IMR-90 (cell line): ENCODE data around the gene RAPGEF3. TPM values are rescaled to one million over a fixed set of nuclear protein-coding genes. Genes with fewer than 3 reads are reported as not detected.

Experiments
- ATAC-seq: fragments of 200-7000 bp; cut with Tn5 transposase; 2 replicates; pipeline ENCODE4 v1.9.1; 2020; ENCODE audit warnings: low read depth, mild to moderate bottlenecking, moderate library complexity
- BruUV-seq: library from RNA; stranded (reverse); fragments of 400-500 nt; replicated peaks from 2 replicates; lab custom pipeline; 2021; lab: Mats Ljungman, UMichigan
- CTCF ChIA-PET: fragments of 300-600 bp; formaldehyde crosslinking; extraction: SDS; loops from one replicate; lab custom pipeline; 2021; ENCODE audit warnings: antibody characterized with exemption; lab: Yijun Ruan, JAX
- POLR2A ChIA-PET: fragments of 300-600 bp; sonication (Branson Sonifier 250); formaldehyde crosslinking; loops from one replicate; lab custom pipeline; 2022; ENCODE audit warnings: antibody characterized with exemption; ENCODE audit not compliant: unreplicated experiment; lab: Charles Lee
- DNase-seq: peaks from one replicate; pipeline ENCODE4 v3.0.0; 2013
- H2AFZ ChIP-seq: replicated peaks from 2 replicates; pipeline ENCODE3; 2013; ENCODE audit warnings: low read length, mild to moderate bottlenecking; ENCODE audit not compliant: poor library complexity
- H2AK5ac ChIP-seq: 2 replicates; pipeline ENCODE4 v1.6.1; 2013; ENCODE audit warnings: low read depth, low read length, inconsistent platforms
- H2AK9ac ChIP-seq: replicated peaks from 2 replicates; pipeline ENCODE3; 2013; ENCODE audit warnings: mild to moderate bottlenecking, low read depth, low read length, moderate library complexity; ENCODE audit not compliant: poor library complexity
- H2BK120ac ChIP-seq: 2 replicates; pipeline ENCODE4 v1.6.1; 2013; ENCODE audit warnings: low read depth, low read length, inconsistent platforms
- H2BK15ac ChIP-seq: 3 replicates; pipeline ENCODE4 v1.6.1; 2013; ENCODE audit warnings: low read depth, low read length, inconsistent platforms
- H2BK20ac ChIP-seq: 2 replicates; pipeline ENCODE4 v1.6.1; 2013; ENCODE audit warnings: low read depth, mild to moderate bottlenecking, inconsistent platforms, low read length, moderate library complexity
- H2BK5ac ChIP-seq: 2 replicates; pipeline ENCODE4 v1.6.1; 2013; ENCODE audit warnings: mild to moderate bottlenecking, low read depth, low read length, inconsistent platforms; ENCODE audit not compliant: poor library complexity, severe bottlenecking
- H3K14ac ChIP-seq: replicated peaks from 2 replicates; pipeline ENCODE4 v1.6.1; 2013; ENCODE audit warnings: low read depth, low read length, inconsistent platforms
- H3K18ac ChIP-seq: 2 replicates; pipeline ENCODE4 v1.6.1; 2013; ENCODE audit warnings: low read depth, low read length, control low read depth
- H3K23ac ChIP-seq: 2 replicates; pipeline ENCODE4 v1.6.1; 2013; ENCODE audit warnings: low read depth, low read length, inconsistent platforms
- H3K27ac ChIP-seq: 2 replicates; pipeline ENCODE4 v1.5.1; 2013; ENCODE audit warnings: mild to moderate bottlenecking, control low read depth, low read length; ENCODE audit not compliant: insufficient read depth
- H3K27me3 ChIP-seq: 2 replicates; pipeline ENCODE4 v1.6.1; 2013; ENCODE audit warnings: low read length; ENCODE audit not compliant: control insufficient read depth, insufficient read depth
- H3K36me3 ChIP-seq: 2 replicates; pipeline ENCODE4 v1.6.1; 2013; ENCODE audit warnings: low read length, mixed read lengths; ENCODE audit not compliant: control insufficient read depth, insufficient read depth
- H3K4ac ChIP-seq: 2 replicates; pipeline ENCODE4 v1.6.1; 2013; ENCODE audit warnings: low read depth, low read length, inconsistent platforms
- H3K4me1 ChIP-seq: 2 replicates; pipeline ENCODE4 v1.6.1; 2013; ENCODE audit warnings: low read length, mixed read lengths; ENCODE audit not compliant: control insufficient read depth, insufficient read depth
- H3K4me2 ChIP-seq: 2 replicates; pipeline ENCODE4 v1.6.1; 2013; ENCODE audit warnings: low read depth, mild to moderate bottlenecking, control low read depth, low read length, moderate library complexity
- H3K4me3 ChIP-seq: 2 replicates; pipeline ENCODE4 v1.5.1; 2013; ENCODE audit warnings: low read depth, mild to moderate bottlenecking, control low read depth, low read length, moderate library complexity; ENCODE audit not compliant: insufficient read depth
- H3K56ac ChIP-seq: 2 replicates; pipeline ENCODE4 v1.6.1; 2013; ENCODE audit warnings: low read length, inconsistent platforms; ENCODE audit not compliant: insufficient read depth; ENCODE audit errors: extremely low read depth
- H3K79me1 ChIP-seq, 2 experiments: 2 replicates each; pipeline ENCODE4 v1.6.1; 2013; ENCODE audit warnings: low read length in 2 of 2, inconsistent platforms in 1 of 2, low read depth in 1 of 2
- H3K9ac ChIP-seq: 2 replicates; pipeline ENCODE4 v1.6.1; 2013; ENCODE audit warnings: low read depth, low read length, control low read depth
- H3K9me1 ChIP-seq: 2 replicates; pipeline ENCODE4 v1.6.1; 2013; ENCODE audit warnings: low read length, inconsistent platforms; ENCODE audit not compliant: insufficient read depth
- H3K9me3 ChIP-seq: 2 replicates; pipeline ENCODE4 v1.6.1; 2013; ENCODE audit warnings: low read length; ENCODE audit not compliant: control insufficient read depth, insufficient read depth
- H4K20me1 ChIP-seq: 2 replicates; pipeline ENCODE4 v1.6.1; 2013; ENCODE audit warnings: low read length, inconsistent platforms; ENCODE audit not compliant: insufficient read depth
- H4K5ac ChIP-seq: 2 replicates; pipeline ENCODE4 v1.6.1; 2013; ENCODE audit warnings: mild to moderate bottlenecking, low read depth, low read length, control low read depth
- H4K8ac ChIP-seq, 2 experiments: 2 replicates each; pipeline ENCODE4 v1.6.1; 2013; ENCODE audit warnings: low read depth in 2 of 2, low read length in 2 of 2, control low read depth in 1 of 2, inconsistent platforms in 1 of 2
- H4K91ac ChIP-seq: 2 replicates; pipeline ENCODE4 v1.6.1; 2013; ENCODE audit warnings: low read depth, low read length, inconsistent platforms; ENCODE audit not compliant: insufficient read depth
- NFE2L2 ChIP-seq: fragments of 150-350 bp; IDR thresholded peaks from 2 replicates; pipeline ENCODE4 v1.6.1; 2016; ENCODE audit warnings: low read depth, mild to moderate bottlenecking, low read length
- RAD21 ChIP-seq: IDR thresholded peaks from 2 replicates; pipeline ENCODE4 v1.6.1; 2012; ENCODE audit warnings: low read length, improper control_type of control experiment
- RFX5 ChIP-seq: IDR thresholded peaks from 2 replicates; pipeline ENCODE4 v1.8.0; 2012; ENCODE audit warnings: low read depth, mild to moderate bottlenecking, low read length, moderate library complexity
- SMC3 ChIP-seq: fragments of 150-350 bp; IDR thresholded peaks from 2 replicates; pipeline ENCODE4 v1.6.1; 2016; ENCODE audit warnings: low read depth, mild to moderate bottlenecking, antibody characterized with exemption, low read length, moderate library complexity
- WGBS, 2 experiments: methylation state at CpG; one replicate each; pipeline versions ENCODE4 v1.1.5 to v1.1.7; 2013; ENCODE audit warnings: missing lambda C conversion rate in 2 of 2; ENCODE audit not compliant: insufficient read length in 1 of 2; ENCODE audit errors: extremely low coverage in 2 of 2; 5-methylcytosine and 5-hydroxymethylcytosine counted together
- dilution Hi-C: fragments of 300-500 bp; cut with HindIII; formaldehyde crosslinking; loops from one replicate; pipeline ENCODE4 v1.14.3; 2018; ENCODE audit warnings: low sequenced_read_pairs; ENCODE audit not compliant: unreplicated experiment
- in situ Hi-C: fragments of 300-500 bp; cut with MboI; formaldehyde crosslinking; loops from 3 replicates; pipeline ENCODE4 v1.14.3; 2019; ENCODE audit warnings: low sequenced_read_pairs, inconsistent platforms, mixed read lengths
- intact Hi-C: fragments of 100-400 bp; cut with micrococcal nuclease; formaldehyde crosslinking; loops from 2 replicates; pipeline ENCODE4 v1.10.0; 2022
- polyA plus RNA-seq, 3 experiments: library from polyadenylated mRNA; depleted of rRNA; stranded (reverse); fragments of >200 nt; gene quantifications; 2 replicates each; pipeline ENCODE4 v1.2.3, GENCODE V29; 2012; ENCODE audit warnings: low replicate concordance in 1 of 3
- total RNA-seq: library from RNA; depleted of rRNA; stranded (reverse); fragments of >200 nt; gene quantifications from 2 replicates; pipeline ENCODE4 v1.2.3, GENCODE V29; 2012
- TF ChIP-seq, protein P1 (sequence below): conservative IDR thresholded peaks from 2 replicates; pipeline ENCODE4 v1.5.1; 2012; ENCODE audit warnings: mild to moderate bottlenecking, low read depth, low read length, improper control_type of control experiment

RAPGEF3 gene
- total and polyA plus RNA-seq, 2 of the 4 experiments (the other 2 are of a cell fraction) = 1.3 to 2.0 TPM

DNA sequence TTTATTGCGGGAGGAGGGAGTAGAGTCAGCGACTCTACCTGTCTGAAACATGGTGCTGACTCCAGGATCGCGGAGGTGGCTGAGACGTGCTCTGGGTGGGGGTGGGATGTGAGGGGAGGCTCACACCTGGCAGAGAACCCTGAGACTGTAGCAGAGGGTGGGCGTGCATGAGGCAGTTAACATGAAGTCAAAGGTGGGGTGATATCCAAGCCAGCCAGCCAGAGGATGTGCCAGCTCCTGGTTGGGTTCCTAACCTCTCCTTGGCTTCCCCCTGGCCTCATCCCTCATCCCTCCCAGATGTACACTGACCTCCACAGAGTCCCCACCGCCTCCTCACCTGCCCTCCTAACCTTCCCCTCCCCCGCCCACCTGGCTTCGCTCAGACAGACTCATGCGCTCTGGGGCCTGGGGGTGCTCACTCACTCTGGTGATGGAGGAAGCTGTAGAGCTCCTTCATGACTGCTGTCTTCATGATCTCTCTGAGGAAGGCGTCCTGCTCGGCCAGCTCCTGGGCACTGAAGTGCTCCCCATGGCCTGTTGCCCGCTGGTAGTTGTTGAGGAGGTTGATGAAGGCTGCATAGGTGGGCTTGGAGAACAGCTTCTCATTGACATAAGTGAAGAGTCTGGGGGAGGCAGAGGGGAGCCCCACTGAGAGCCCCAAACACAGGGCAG is 42.7 kb downstream of the RAPGEF3 start (continued):
- TF ChIP-seq NFE2L2 = no peak

DNA sequence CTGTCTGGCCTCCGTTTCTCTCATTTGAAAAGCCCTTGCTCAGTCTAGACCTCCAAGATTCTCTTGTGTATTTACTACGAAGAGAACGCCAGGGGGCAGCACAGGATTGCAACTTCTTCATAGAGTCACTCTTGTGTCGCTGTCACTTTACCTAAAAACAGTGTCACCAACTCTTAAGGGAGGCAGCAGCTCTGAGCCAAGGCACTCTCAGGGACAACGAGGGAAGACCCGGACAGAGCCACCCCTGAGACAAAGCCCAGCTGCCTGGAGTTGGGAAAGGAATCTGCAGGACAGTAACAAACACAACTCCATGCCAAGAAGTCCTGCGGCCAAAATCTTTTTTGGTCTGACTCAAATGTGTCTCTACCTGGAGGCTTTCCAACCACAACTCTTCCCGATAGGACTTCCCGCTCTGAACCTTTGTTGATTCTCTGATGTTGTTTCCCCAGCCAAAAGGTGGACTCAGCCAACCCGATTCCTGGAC is 43.2 kb downstream of the RAPGEF3 start:
- Histone ChIP-seq H2BK5ac (no peak overlapping the region), H3K56ac (no peak overlapping the region), H3K9me3 (no peaks in the 10 kb centered on the region), H4K91ac (no peak overlapping the region), H2BK20ac (no peak overlapping the region), H2BK15ac (no peak overlapping the region), H3K9ac (no peak overlapping the region), H4K5ac (no peak overlapping the region), H3K9me1 (no peaks in the 10 kb centered on the region), H3K79me1 (no peaks in the 10 kb centered on the region), H2AK5ac (peak overlapping the region; percentile 21; the same call in 1 of the 2 replicates), H2BK120ac (no peak overlapping the region), H3K18ac (no peak overlapping the region), H3K14ac (no peak overlapping the region), H3K27ac (no peak overlapping the region), H3K4me1 (peaks cover 8% of the 10 kb centered on the region), H2AK9ac (peak overlapping the region; percentile 67), H3K27me3 (no peaks in the 10 kb centered on the region), H3K23ac (no peak overlapping the region), H3K36me3 (no peaks in the 10 kb centered on the region), H3K4me2 (peak overlapping the region; percentile 69), H2AFZ (peak overlapping the region; percentile 88), H3K4me3 (no peak overlapping the region), H4K8ac (0 out of 4 replicates have a peak overlapping the region, but pooled peaks of 1 of the 2 experiments have one; percentile 31), H3K4ac (no peak overlapping the region; the same call in 1 of the 2 replicates), H4K20me1 (no peaks in the 10 kb centered on the region)
- ChIA-PET POLR2A (interaction anchor here (0.5 kb wide), 1 partner anchor 14 kb away, joined by 8 read pairs; no protein-coding TSS in a partner anchor), CTCF (interaction anchor here (0.6 to 2.1 kb wide), 12 partner anchors 9 to 189 kb away, joined by 3 to 7 read pairs (median 5); partner anchors contain the start of genes ENDOU, RAPGEF3, RPAP3 and VDR)
- dilution Hi-C loops (no loop called here), in situ Hi-C loops (no loop called here), intact Hi-C loops (loop anchor here (1.0 to 10.0 kb wide), 5 partner anchors 52 to 449 kb away; partner anchors contain the start of gene TMEM106C)
- ATAC-seq = peak; percentile 74
- 8% methylated on average over 2 of the region's 10 CpGs; no CpG with 5 or more reads in 1 of the 2 experiments for WGBS, 2 experiments
- TF ChIP-seq RAD21 (peak; percentile 84), SMC3 (peak; percentile 86), RFX5 (no peak)
- TF ChIP-seq, protein P1, sequence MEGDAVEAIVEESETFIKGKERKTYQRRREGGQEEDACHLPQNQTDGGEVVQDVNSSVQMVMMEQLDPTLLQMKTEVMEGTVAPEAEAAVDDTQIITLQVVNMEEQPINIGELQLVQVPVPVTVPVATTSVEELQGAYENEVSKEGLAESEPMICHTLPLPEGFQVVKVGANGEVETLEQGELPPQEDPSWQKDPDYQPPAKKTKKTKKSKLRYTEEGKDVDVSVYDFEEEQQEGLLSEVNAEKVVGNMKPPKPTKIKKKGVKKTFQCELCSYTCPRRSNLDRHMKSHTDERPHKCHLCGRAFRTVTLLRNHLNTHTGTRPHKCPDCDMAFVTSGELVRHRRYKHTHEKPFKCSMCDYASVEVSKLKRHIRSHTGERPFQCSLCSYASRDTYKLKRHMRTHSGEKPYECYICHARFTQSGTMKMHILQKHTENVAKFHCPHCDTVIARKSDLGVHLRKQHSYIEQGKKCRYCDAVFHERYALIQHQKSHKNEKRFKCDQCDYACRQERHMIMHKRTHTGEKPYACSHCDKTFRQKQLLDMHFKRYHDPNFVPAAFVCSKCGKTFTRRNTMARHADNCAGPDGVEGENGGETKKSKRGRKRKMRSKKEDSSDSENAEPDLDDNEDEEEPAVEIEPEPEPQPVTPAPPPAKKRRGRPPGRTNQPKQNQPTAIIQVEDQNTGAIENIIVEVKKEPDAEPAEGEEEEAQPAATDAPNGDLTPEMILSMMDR = peak; percentile 81
- no TSS peak for BruUV-seq
- peak; percentile 71 for DNase-seq
